HG02981 (cell line): Measurements from ENCODE around the gene PNPLA1.

Source experiments
- ATAC-seq: cut with Tn5 transposase; IDR thresholded peaks from one replicate; pipeline ENCODE4 v1.9.1; 2021; ENCODE audit warnings: mild to moderate bottlenecking, moderate library complexity; ENCODE audit not compliant: unreplicated experiment

Gene PNPLA1

GRCh38 chr6:36245572-36246061 lies 24.2 kb upstream of the PNPLA1 start:
- ATAC-seq, result no peak

- no peak for ATAC-seq
These were observed 23.2 kb upstream of the PNPLA1 start for GRCh38 chr6:36246506-36247268.

- ATAC-seq, result no peak
These were observed 22.2 kb upstream of the PNPLA1 start for GRCh38 chr6:36247693-36248092.

- ATAC-seq, result no peak
These were observed 20.9 kb upstream of the PNPLA1 start for GRCh38 chr6:36248980-36249379.

DNA sequence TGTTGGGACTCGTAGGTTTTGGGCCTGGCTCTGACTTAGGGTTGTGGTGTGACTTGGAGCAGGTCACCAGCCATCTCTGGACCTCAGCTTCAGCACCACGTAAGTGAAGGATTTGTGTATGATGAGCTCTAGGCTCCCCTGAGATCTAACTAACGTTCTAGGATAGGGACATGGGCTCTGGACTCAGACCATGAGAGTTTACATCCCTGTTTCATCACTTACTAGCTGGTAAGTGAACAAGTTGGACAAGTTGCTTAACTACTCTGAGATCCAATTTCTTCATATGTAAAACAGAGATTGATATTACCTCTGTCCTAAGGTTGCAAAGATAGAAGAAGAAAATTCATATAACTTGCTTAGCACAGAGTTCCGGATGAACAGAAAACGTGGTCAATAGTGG lies 20.3 kb upstream of the PNPLA1 start:
- no peak for ATAC-seq

- ATAC-seq, result no peak
These were observed 17.9 kb upstream of the PNPLA1 start for GRCh38 chr6:36252005-36252404.

DNA sequence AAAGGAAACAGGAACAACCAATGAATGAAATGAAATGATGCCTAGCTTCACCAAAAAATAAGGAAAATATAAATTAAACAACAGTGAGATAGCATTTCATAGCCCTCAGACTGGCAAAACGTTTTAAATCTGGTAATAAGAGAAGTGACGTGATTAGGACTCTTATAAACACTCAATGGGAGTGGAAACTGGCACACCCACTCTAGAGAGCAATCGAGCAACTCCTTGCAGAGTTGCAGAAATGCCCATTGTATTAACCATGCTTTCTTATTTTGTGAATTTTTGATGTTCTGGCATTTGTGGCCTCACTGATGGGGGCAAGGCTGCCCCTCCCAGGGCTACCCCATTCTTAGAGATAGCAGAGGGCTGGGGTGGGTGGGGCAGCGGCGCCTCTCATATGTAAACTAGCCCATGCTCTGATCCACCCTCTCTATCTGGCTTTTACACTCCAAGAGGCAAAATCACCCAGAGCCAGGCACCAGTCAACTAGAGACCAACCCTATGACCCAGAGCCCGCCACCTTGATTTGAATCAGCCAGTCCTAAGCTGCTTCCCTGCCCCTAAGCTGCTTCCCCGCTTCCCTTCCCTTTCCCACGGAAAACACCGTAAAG lies 6.4 kb upstream of the PNPLA1 start:
- no peak for ATAC-seq

DNA sequence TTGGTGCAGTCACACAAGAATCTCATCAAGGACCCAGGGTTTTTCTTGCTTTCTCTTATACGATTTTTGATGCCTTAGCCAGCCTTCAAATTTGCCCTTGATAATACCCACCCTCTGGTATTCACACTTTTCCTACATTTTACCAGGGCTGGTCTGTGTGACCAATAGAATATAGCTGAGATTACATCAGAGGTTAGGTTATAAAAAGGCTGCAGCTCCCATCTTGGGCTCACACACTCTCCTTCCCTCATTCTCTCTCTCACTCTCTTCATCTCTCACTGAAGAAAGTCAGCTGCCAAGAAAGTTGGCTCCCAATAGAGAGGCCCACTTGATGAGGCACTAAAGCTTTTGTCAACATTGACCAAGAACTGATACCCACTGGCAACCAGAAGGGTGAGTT lies 4.1 kb upstream of the PNPLA1 start:
- no peak for ATAC-seq

DNA sequence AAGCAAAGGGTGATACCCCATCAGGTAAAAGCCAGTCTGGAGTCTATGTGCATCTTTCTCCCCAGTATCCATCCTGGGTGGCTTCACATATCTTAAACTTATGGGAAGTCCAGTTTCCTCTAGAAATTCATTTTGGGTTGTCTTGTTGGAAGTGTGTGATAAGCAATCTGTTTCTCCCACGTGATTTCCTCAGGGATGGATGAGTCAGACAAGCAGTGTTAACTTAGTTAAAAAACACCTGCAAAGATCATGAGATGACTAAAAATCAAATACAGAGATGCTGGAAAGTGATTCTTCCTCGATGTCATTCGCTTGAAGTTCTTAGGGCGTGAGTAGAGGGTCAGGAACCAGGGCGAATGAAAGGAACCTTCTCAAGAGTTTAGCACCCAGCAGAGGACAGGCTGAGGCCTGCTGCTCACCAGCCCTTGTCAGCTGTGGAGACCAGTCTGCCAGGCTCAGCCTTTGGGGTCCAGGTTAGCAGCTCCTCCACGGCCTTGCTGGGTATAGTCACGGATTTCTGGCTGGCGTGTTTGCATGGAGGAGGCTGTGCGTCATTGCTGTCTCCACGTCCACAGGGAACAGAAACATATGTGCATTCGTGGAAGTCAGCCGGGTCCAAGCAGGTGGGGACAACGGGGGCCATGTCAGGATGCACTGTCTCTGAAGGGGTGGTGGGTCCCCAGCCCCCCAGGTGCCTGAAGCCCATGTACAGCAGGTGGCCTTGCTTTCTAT lies 2.8 kb upstream of the PNPLA1 start:
- ATAC-seq, result no peak

DNA sequence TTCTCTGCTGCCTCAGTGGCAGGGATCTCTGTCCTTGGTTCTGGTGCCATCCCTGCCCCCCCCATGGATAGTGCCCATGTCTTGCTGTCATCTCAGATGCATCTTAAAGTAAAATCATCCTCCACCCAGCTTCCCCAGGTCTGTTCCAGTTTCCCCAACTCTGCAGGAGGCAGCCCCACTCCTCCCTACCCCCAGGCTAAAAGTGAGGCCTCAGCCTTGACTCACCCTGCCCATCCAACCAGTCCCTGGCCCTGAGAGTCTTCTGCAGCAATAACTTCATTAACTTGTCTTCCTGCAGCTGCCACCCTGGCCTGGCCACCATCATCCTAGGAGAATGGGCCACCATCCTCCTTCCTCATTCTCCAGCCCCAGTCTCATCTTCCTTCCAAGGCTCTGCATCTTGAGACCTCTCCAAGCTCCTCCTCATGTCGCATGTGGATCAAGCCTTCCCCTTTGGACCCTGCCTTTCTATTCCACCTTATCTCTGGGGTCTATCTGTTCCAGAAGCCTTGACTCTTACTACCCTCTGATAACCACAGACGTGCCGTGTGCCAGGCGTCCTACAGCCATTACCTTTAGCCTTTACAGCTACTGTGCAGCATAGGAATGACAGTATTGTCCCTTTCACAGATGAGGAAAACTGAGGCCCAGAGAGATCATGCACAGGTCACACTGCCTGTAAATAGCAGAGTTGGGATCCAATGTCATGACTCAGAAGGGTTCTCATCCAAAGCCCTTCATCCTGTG lies 2.0 kb upstream of the PNPLA1 start:
- no peak for ATAC-seq

- ATAC-seq, result no peak
These were observed 1.2 kb upstream of the PNPLA1 start for GRCh38 chr6:36268478-36269275.

DNA sequence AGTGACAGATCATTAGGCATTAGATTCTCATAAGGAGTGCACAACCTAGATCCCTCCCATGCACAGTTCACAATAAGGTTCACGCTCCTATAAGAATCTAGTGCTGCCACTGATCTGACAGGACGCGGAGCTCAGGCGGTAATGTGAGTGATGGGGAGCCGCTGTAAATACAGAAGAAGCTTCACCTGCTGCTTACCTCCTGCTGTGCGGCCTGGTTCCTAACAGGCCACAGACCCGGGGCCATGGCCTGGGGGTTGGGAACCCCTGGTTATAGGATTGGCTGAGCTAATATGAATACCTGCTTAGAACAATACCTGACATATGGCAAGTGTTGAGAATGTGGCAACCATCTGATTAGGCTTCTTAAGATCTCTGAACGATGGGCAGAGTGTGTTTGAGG lies 2.4 kb downstream of the PNPLA1 start:
- ATAC-seq, result no peak

GRCh38 chr6:36273067-36273466 lies 3.2 kb downstream of the PNPLA1 start:
- no peak for ATAC-seq

DNA sequence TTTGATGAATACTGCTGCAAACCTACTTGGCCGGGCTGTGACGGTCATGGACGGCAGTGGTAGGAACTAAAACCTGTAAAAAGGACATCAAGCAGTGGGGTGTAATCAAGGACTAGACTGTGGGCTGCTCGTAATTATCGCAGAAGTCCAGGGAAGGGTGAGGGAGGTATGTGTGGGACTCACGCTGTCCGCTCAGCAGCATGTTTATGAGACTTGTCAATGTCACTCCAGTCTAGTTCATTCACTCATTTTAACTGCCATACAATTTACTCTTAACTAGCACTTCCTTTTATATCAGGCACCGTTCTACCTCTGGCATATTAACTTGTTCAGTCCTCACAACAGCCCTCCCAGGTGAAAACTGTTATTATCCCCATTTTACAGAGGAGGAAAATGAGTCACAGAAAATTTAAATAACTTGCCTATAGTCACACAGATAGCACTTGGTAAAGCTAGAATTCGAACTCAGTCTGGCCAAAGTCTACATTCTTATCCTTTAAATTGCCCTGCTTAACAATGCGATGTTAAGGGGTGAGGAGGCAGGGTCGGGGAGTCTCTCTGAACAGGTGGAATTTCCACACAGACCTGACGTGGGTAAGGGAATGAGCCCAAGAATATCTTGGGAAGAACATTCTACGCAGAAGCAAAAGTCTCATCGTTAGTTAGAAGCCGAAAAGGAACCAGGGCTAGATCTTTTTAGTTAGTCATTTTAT lies 4.1 kb downstream of the PNPLA1 start:
- no peak for ATAC-seq

- ATAC-seq, result no peak
These were observed 7.0 kb downstream of the PNPLA1 start for GRCh38 chr6:36276581-36277536.

GRCh38 chr6:36277946-36278470 lies 8.1 kb downstream of the PNPLA1 start:
- ATAC-seq, result no peak

- no peak for ATAC-seq
These were observed 10.6 kb downstream of the PNPLA1 start for GRCh38 chr6:36280467-36280866.

DNA sequence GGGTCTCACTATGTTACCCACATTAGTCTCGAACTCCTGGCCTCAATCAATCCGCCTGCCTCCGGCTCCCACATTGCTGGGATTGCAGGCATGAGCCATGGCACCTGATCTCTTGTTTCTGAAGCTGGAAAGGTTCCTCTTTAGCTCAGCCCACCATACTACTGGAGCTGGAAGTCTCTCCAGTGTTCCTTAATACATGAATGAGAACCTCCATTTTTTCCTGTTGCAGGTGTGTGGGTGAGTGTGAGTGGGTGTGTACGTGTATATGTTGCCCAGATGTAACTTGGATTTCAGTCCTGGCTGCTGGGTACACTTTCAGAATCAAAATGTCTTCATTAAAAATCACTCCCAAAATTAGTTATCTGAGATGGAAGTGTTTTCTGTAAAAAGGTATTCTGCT lies 11.1 kb downstream of the PNPLA1 start:
- ATAC-seq, result no peak
